Stimulated activated CD8-positive, alpha-beta memory T cell treated with anti-CD3 and anti-CD28 coated beads, Interleukin-12 subunit alpha, Interleukin-12 subunit beta, amount 100 ng/mL, for 24 hours (primary cell): Measurements from ENCODE around the gene MIAT.

Experiments used
- DNase-seq: peaks from one replicate; pipeline ENCODE4 v3.0.0-alpha.2; 2020; ENCODE audit errors: extremely low read depth

The MIAT gene

DNA sequence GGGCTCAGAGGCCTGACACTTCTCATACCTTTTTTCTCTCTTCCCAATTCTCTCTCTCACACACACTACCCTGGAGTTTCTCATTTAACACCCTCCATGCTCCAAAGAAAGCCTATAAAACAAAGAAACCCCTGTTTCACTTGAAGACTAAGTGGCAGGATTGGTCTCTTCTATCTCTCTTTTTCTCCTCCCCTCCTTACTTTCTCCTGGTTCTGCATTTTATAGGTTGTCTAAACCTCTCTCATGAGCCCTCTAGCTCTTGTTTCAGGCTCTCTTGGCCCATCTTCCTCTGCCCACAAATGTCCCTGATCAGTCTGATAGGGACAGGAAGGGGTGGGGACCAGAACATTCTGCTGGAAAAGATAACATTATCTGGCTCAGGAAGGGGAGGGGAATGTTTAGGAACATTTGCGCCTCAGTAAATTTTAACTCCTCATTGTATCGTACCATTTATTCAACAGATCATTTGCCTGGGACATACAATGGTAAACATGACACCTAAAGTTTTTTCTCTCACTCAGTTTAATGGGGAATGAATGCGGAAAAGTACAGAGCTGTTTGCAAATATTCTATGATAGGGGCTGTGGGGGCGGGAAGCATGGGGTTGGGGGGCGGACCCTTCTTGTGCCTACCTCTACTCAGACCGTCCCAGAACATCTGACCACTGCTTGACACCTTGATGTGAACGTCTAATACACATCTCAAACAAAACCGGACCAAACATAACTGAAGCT lies 24.8 kb upstream of the MIAT start:
- DNase-seq = no peak

DNA sequence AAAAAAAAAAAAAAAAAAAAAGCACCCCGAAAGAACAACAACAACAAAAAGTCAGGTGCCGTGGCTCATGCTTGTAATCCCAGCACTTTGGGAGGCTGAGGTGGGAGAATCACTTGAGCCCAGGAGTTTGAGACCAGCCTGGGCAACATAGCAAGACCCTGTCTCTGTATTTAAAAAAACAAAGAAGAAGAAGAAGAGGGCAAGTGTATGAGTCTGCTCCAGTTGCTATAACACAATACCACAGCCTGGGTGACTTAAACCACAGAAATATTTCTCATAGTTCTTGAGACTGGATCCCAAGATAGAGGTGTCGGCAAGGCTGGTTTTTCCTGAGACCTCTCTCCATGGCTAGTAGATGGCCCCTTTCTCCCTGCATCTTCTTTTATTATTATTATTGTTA lies 23.2 kb upstream of the MIAT start:
- DNase-seq = no peak

DNA sequence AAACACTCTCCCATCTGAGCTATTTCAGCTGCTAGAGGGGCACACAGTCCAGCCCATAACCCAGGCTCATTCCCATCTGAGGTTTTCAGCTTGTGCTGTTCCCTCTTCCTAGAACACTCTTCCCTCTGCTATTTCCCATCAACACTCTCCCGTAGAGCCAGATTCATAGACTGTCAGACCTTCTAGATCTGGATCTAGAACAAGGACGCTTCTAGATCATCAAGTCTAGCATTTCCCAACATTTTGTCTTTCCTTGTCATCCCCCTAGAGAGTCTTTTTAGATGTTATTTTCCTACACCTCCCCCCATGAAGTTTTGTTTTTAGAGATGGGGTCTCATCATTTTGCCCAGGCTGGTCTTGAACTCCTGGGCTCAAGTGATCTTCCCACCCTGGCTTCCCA lies 22.3 kb upstream of the MIAT start:
- no peak for DNase-seq

DNA sequence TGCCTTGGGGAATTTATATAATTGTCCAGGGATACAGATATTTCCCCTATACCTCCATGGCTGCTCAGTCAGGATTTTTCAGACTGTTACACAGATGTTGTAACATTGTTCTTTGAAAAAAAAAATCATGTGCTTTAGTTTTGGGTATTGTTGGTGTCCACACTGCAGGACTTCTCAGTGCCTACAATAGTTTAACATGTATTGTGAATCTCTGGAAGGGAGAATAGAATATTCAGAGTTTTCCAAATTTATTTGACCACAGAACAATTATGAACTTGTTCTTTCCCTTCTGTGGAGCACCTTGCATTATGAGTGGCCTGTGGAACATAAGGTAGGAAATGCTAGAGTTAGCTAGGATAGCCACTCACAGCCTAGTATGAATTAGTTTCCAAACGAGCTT lies 21.1 kb upstream of the MIAT start:
- no peak for DNase-seq

DNA sequence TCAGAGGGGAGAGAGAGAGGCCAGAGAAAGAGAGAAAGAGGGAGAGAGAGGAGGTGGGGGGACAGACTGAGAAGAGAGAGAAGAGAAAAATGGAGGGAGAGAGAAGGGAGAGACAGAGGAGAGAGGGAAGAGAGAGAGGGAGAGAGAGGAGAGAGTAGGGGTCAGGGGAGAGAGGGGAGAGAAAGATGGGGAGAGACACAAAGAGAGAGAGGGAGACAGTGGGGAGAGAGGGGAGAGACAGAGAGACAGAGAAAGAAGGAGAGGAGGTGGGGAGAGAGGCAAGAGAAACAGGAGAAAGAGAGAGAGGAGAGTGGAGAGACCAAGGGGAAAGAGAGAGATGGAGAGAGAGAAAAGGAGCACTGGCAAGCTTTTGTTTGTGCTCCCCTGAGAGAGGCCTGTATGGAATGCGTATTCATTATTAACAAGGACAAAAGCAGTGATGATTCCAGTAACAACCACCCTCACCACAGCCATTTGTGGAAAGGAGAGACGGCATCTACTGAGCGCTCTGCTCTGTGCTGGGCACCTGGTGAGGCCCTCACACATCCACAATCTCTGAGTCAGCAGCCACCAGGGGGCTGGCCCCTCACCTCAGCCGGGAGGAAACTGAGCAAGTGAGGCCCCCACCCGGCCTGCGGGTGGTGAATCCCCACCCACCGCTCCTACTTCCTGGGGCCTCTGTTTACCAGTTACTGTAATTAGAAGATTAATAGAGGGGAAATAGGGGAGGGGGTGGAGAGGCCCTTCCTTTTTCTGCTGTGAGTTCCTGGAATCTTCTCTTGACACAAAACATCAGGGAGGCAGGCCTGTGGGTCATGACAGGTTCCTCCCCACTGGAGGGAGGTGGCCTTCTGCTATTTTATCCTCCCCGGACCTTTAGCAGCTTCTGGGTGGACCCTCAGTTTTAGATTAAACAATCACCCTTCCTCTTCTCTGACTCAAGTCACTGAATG lies 14.6 kb upstream of the MIAT start:
- DNase-seq = peak; percentile 64

DNA sequence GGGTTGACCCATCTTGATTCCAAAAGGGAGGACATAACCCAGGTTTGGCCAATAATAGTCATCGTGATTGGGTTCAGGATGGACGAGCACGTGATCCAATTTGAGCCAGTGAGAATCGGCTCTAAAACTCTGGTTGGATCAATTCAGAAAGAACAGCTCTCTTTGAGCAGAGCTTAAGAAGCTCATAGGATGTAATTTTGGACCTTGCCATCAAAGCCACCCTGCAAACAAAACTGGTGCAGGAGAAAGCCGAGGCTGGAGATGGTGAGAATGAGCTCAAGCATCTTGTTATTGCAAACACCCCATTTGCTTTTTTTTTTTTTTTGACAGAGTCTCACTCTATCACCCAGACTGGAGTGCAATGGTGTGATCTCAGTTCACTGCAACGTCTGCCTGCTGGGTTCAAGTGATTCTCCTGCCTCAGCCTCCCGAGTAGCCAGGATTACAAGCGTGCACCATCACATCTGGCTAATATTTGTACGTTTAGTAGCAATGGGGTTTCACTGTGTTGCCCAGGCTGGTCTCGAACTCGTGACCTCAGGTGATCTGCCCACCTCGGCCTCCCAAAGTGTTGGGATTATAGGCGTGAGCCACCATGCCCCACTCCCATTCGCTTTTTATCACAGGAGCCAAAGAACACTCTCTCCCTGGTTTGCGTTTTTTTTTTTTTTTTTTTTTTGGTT lies 13.8 kb upstream of the MIAT start:
- no peak for DNase-seq

DNA sequence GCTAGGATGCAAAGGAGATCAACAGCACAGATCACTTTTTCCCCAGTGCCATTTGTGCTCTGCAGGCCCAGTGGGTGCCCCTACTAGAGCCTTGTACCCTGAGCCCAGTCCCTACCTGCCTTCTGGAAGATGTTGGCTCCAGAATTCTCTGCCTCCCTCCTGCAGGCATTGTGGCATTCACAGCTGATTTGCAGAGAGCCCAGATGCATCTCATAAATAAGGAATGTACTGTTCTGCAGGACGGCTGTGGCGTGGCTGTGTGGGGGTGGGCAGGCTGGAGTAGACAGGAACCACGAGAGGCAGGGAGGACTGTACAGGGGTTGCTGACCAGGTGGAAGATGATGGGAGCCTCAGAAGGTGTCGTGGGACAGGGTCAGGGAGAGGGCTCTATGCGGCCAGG lies 11.2 kb upstream of the MIAT start:
- no peak for DNase-seq

DNA sequence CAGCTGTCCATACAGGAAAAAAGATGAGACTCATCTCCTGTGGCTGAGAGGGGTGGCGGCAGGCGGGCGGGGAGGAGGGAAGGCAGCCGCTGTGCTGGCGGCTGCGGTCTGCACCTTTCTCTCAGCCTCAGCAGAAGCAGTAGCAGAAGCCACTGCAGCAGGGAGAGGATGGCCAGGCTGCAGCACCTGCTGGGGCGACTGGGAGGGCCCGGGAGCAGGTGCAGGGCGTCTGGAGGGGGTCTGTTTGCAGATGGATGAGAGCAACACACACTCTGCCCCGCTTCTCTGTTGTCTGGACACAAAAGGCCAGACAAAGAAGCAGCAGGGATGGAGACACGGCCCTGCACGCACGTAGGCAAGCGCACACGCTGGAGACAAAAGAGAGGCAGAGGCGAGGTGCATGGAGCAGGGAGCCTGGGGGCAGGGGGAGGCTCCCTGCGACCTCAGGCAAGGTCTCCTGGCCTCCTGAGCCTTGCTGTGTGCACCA lies 9.3 kb upstream of the MIAT start:
- no peak for DNase-seq

DNA sequence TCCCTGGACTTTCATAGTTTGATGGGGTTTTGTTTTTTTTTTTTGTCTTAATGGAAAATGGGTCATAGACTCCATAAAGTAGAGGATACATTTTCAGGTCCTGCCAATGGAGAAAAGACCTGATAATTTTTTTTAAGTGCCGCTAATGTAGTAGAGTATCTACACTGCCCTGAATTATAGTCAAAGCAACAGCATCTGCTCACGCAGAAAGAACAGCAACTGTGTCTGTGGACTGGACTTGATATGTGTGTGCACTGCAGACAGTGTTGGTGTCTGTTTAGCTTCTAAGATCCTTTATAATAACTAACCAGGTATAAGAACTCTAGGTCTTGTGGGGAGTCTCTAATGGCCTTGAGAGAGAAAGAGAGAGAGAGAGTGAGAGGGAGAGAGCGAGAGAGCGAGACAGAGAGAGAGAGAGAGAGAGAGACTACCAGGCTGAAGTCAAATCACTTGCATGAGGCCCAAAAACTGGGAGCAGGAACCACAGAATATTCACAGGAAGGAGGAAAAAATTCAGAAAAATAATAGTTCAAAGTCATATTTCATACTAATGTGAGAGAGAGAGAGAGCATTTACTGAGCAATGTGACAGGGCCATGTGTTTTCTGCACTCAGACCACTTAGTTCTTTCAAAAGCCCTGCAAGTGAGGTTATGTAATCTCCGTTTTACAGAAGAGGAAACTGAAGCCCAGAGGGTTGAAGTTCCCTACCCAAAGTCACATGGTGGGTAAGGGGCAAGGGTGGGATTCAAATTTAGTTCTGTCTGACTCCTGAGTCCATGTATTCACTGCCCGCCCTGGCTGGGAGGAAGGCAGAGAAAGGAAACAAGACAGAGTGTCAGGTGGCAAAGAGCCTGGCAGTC lies 8.6 kb upstream of the MIAT start:
- no peak for DNase-seq

DNA sequence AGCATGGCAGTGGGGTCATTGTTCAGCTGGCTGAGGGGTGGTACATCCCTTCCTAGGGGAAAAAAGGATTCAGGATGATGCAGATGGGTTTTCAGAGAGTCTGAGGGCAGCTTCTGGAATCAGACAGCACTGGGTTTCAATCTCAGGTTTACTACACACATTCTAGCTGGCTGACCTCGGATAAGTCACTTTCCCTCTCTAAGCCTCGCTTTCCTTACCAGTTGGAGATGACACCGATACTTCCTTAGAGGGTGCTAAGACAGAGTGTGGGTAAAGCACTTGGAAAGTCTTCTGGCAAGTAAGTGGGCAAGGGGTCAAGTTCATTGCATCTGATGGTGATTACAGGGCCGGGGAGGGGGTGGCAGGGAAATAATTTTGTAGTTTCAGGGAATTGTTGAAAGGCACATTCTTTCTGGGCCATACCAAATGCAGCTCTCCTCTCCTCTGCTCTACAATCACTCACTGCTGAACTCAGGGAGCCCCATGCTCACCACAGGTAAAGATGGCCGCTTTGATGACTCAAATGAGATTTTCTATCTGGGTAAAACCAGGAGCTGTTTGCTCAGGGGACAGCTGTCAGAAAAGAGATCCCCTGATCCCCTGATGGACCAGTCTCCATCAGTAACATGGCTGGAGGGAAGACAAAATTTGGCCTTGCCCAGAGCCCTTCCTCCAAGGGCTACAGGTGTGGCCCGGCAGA lies 6.5 kb upstream of the MIAT start:
- DNase-seq = no peak

DNA sequence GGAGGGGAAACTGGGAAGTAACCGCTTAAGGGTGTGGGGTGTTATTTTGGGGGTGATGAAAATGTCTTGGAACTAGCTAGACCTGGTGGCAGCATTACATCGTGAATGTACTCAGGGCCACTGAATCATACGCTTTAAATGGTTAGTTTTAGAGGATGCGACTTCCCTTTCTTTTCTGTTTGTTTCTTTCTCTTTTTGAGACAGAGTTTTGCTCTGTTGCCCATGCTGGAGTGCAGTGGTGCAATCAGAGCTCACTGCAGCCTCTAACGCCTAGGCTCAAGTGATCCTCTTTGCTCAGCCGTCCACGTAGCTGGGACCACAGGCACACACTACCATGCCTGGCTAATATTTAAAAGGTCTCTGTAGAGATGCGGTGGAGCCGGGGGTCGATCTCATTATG lies 5.6 kb upstream of the MIAT start:
- DNase-seq = no peak

DNA sequence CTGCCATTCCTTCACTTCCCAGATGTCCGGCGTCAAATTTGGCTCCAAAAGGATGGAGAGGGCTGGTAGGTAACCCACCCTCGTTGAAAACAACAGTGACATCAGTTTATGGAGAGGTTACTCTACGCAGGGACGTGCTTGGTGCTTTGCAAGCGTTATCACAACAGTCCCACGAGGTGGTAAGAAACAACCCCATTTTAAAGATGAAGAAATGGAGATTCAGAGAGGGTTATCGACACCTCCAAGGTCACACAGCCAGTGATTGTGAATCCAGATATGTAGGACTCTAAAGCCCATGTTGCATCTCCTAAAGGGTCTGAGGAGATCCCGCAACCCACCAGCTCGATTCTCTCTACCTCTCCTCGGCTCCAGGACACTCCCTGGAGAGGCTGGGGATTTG lies 773 bp downstream of the MIAT start:
- DNase-seq = no peak

DNA sequence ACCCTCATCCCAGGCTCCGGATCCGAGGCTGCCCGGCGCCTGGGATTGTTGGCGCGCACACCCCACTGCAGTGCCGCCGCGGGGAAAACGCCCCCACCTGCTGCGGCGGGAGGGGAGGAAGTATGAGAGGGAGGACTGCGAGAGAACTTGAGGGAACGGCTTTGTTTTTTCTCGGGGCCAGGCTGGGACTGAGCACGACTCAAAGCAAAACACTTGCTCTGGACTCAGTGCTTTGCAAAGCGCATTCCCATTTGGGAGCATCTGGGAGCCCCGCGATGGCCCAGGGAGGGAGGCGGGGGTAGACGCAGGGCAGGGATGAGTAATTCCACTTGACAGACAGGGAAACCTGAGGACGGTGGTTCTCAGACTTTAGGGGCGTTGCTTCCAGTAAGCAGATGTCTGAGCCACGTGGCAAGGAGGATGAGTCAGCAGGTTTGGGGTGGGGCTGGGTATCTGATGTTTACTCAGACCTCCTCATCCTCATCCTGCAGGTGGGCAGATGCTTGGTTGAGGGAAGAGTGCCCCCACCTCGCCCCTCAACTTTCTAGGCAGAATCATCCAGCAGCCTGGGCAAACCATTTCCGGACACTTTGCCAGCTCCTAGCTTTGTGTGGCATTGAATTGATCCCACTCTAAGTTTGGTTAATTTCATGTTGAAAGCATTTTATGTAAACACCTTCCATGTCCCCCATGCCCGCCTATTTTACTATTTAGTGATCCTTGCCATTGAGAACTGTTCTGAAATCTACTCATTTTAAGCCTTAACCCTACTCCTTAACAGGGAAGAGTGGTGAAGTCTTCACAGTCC lies 1.5 kb downstream of the MIAT start:
- peak; percentile 63 for DNase-seq

DNA sequence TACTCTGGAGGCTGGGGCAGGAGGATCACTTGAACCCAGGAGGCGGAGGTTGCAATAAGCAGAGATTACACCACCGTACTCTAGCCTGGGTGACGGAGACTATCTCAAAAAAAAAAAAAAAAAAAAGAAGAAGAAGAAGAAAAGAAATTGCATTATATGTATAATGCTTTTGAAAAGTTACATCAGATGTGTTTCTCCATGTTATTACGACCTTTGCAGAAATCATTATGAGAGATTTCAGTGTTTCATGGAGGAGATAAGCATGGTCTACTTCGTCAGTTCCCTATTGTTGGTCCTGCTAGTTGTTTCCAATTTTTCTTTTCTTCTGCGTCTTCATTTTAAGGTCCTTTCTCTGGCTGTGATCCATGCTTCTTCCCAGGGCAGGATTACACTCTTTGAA lies 3.0 kb downstream of the MIAT start:
- no peak for DNase-seq

DNA sequence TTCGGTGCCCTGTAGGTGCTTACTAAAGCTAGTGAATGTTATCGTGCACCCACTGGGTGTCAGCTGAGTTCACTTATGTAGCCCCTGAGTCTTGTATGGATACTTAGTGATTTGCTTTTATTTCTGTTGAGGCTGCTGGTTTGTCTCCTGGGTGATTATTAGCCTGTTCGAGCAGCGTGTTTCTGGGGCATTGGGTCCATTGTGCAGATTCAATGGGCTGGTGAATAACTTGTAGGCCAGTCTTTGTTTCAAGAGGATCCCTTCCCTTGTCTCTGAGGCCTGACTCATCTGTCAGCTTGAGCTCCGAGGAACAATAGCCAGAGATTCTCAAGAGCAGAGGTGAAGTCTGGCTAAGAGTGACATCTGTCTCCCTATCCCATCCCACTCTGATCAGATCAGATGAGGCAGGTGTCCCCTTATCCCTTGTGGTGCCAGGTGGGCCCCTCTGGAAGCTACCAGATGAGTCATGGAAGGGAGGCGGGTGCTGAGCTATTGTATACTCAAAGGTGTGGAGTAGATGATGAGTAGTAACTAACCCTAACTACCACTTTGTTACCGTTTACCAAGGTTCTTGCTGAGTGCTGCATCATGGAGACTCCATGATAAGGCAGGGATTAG lies 3.7 kb downstream of the MIAT start:
- DNase-seq = no peak

DNA sequence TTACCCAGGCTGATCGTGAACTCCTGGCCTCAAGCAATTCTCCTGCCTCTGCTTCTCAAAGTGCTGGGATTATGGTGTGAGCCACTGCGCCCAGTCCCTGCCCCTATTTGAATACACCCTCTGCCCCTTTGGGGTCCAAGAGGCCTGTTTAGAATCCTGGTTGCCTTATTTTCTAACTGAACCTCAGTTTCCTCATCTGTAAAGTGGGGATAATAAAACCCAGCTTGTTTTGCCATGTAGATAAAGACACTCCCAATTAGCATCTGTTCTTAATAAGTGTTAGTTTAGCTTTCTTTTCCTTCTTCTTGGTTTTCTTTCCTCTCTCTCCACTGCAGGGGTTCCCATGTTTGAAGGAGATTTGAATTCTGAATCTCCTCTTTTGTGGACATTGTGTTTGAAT lies 4.8 kb downstream of the MIAT start:
- no peak for DNase-seq

DNA sequence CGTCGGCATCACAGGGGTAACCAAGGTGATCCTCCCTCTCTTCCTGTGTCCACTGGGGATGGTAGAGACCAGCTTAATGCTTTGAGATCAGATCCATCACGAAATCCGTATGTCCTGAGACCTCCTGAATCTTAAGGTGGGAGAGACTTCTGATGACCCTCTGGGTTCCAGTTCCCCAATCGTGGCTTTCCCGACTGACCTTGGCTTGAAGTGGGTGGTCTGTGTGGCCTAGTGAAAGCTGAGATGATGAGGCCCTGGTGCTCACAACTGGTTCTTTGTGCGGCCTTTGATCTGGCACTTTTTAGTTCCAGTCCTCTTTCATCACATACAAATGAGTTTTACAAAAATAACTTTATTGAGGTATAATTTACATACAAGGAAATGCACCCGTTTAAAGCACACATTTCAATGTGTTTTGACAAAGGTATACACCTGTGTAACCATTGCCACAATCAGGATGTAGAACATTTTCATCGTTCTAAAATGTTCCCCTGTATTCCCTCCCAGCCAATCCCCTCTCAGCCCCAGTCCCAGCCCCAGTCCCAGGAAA lies 6.1 kb downstream of the MIAT start:
- no peak for DNase-seq

DNA sequence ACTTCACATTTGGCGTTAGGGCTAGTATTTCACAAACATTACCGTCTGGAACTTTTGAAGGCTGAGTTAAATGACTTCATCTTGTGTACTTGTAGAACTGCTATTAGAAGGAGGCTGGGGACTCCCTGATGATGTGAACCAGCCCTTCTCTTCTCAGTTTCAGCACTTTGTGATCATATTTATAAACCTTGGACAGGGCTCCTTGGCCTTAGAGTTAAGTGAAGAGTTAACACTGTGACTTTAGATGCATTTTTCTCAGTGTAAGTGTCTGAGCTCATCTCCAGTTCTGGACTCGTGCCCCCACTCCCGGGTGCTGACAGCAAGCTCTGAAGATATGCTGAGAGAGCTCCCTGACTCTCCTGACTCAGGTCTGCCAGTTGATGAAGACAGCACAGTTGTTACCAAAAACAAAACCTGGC lies 8.4 kb downstream of the MIAT start:
- no peak for DNase-seq

DNA sequence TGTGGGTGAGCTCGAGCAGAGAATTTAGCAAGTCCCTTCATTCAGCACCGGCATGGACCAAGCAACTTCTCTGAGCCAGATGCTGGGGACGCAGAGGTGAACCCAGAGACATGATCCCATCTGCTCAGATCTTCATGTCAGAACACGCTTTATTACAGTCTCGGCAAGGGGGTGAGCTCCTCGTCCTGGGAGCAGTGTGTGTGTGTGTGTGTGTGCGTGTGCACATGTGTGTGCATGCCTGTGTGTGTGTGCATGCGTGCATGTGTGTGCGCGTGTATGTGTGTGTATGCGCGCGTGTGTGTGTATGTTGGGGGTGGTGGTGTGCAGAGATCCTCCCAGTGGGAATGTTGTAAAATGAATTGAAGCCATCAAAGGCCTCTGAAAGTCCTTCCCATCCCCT lies 9.8 kb downstream of the MIAT start:
- DNase-seq = no peak
